ENCODE results near the gene GNB1L. TPM values are rescaled to one million over a fixed set of nuclear protein-coding genes. Genes with fewer than 3 reads are reported as not detected.

GNB1L gene
- total RNA-seq, 1 donor from 2014 or later = 3.7 TPM

- H3K27ac Mint-ChIP-seq (ENCODE audit: unreplicated experiment) = no peak overlapping the region
- no peak for TF ChIP-seq CTCF (IDR thresholded peaks at IDR 0.05; ENCODE audit: unreplicated experiment)
- H3K36me3 Mint-ChIP-seq (ENCODE audit: low read depth, unreplicated experiment) = no peaks in the 10 kb centered on the region
- H3K4me3 Mint-ChIP-seq (ENCODE audit: unreplicated experiment) = no peak overlapping the region
- peaks cover 10% of the 10 kb centered on the region for H3K4me1 Mint-ChIP-seq (ENCODE audit: unreplicated experiment)
- DNase-seq (ENCODE audit: low spot score) = no peak
- no peaks in the 10 kb centered on the region for H3K9me3 Mint-ChIP-seq (ENCODE audit: unreplicated experiment)
- peaks cover 12% of the 10 kb centered on the region for H3K27me3 Mint-ChIP-seq (ENCODE audit: unreplicated experiment)
These were observed 21.8 kb upstream of the GNB1L start for GRCh38 chr22:19876314-19876940.

DNA sequence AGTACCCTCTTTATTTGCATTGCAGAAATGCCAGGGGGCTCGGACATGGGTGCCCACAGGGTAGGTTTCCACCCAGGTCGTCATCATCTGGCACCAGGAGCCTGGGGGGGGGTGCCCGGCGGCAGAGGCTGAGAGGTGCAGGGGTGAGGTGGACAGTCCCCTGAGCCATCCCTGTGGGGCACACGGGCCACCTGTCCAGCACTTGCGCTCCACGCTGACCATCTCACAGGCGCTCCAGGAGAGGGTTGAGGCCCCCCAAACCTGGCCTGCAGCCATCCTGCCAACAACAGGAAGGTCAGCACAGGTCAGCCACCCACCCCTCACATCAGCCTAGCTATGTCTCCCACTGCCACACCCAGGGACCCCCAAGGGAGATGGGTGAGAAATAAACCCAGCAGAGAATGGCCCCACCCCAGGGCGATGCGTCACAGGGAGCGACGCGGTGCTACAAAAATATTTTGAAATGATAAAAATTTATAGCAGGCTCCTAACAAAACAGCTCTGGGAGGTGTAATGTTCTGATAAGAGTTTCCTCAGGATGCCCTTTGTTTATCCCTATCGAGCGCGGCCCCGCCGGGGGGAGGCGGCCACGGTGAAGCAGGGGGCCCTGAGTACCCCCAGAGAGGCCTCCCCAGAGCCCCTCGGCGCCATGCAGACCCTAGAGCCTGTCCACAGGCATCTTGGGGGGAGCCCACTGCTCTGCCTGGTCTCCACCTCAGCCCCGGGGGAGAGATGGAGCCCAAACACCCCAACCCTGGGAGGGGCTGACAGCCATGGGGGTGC, 21.0 kb upstream of the GNB1L start:
- peaks cover 5% of the 10 kb centered on the region for H3K4me1 Mint-ChIP-seq (ENCODE audit: unreplicated experiment)

GRCh38 chr22:19875061-19875530, 20.4 kb upstream of the GNB1L start:
- H3K36me3 Mint-ChIP-seq (ENCODE audit: low read depth, unreplicated experiment) = no peaks in the 10 kb centered on the region
- H3K4me1 Mint-ChIP-seq (ENCODE audit: unreplicated experiment) = peaks cover 1% of the 10 kb centered on the region
- TF ChIP-seq CTCF (IDR thresholded peaks at IDR 0.05; ENCODE audit: unreplicated experiment) = no peak
- H3K9me3 Mint-ChIP-seq (ENCODE audit: unreplicated experiment) = no peaks in the 10 kb centered on the region
- H3K27me3 Mint-ChIP-seq (ENCODE audit: unreplicated experiment) = peaks cover 5% of the 10 kb centered on the region
- no peak overlapping the region for H3K4me3 Mint-ChIP-seq (ENCODE audit: unreplicated experiment)
- DNase-seq (ENCODE audit: low spot score) = no peak
- no peak overlapping the region for H3K27ac Mint-ChIP-seq (ENCODE audit: unreplicated experiment)

More for the DNA sequence above, 21.0 kb upstream of the GNB1L start:
- TF ChIP-seq CTCF (IDR thresholded peaks at IDR 0.05; ENCODE audit: unreplicated experiment) = no peak
- Mint-ChIP-seq H3K27ac (ENCODE audit: unreplicated experiment) (no peak overlapping the region), H3K4me3 (ENCODE audit: unreplicated experiment) (no peak overlapping the region), H3K9me3 (ENCODE audit: unreplicated experiment) (no peaks in the 10 kb centered on the region), H3K27me3 (ENCODE audit: unreplicated experiment) (peaks cover 6% of the 10 kb centered on the region), H3K36me3 (ENCODE audit: low read depth, unreplicated experiment) (no peaks in the 10 kb centered on the region)
- DNase-seq (ENCODE audit: low spot score) = no peak

- Mint-ChIP-seq H3K9me3 (ENCODE audit: unreplicated experiment) (no peaks in the 10 kb centered on the region), H3K27me3 (ENCODE audit: unreplicated experiment) (peaks cover 5% of the 10 kb centered on the region), H3K4me1 (ENCODE audit: unreplicated experiment) (no peaks in the 10 kb centered on the region), H3K27ac (ENCODE audit: unreplicated experiment) (no peak overlapping the region), H3K4me3 (ENCODE audit: unreplicated experiment) (no peak overlapping the region), H3K36me3 (ENCODE audit: low read depth, unreplicated experiment) (no peaks in the 10 kb centered on the region)
- no peak for DNase-seq (ENCODE audit: low spot score)
- no peak for TF ChIP-seq CTCF (IDR thresholded peaks at IDR 0.05; ENCODE audit: unreplicated experiment)
These were observed 19.8 kb upstream of the GNB1L start for GRCh38 chr22:19874307-19875060.
